Measurements from ENCODE around the gene SORL1.

Gene SORL1

GRCh38 chr11:121539000-121539399, 86.9 kb downstream of the SORL1 start:
- 100% methylated on average over 2 to 3 of the region's 5 CpGs for WGBS, 2 experiments (ENCODE audit: insufficient coverage in 2 of 2)
- Histone ChIP-seq H3K27ac (ENCODE audit: low read depth, low read length, severe bottlenecking) (no peak overlapping the region), H3K4me1 (ENCODE audit: control insufficient read depth, insufficient read depth, low read length, poor library complexity, severe bottlenecking) (peaks cover 8% of the 10 kb centered on the region), H3K36me3 (ENCODE audit: control insufficient read depth, insufficient read depth, low read length) (peaks cover 4% of the 10 kb centered on the region), H3K4me3 (ENCODE audit: extremely low read depth, insufficient read depth, low read length, poor library complexity, severe bottlenecking) (no peak overlapping the region), H3K9me3 (ENCODE audit: control insufficient read depth, low read length) (no peaks in the 10 kb centered on the region)

GRCh38 chr11:121540627-121541026, 88.5 kb downstream of the SORL1 start:
- Histone ChIP-seq H3K4me3 (ENCODE audit: extremely low read depth, insufficient read depth, low read length, poor library complexity, severe bottlenecking) (no peak overlapping the region), H3K9me3 (ENCODE audit: control insufficient read depth, low read length) (no peaks in the 10 kb centered on the region), H3K4me1 (ENCODE audit: control insufficient read depth, insufficient read depth, low read length, poor library complexity, severe bottlenecking) (no peaks in the 10 kb centered on the region), H3K36me3 (ENCODE audit: control insufficient read depth, insufficient read depth, low read length) (peaks cover 4% of the 10 kb centered on the region), H3K27ac (ENCODE audit: low read depth, low read length, severe bottlenecking) (no peak overlapping the region)
- WGBS, 2 experiments (ENCODE audit: insufficient coverage in 2 of 2) = 83 to 100% methylated on average over 1 to 2 of the region's 3 CpGs

GRCh38 chr11:121543836-121544380, 91.8 kb downstream of the SORL1 start:
- Histone ChIP-seq H3K4me1 (ENCODE audit: control insufficient read depth, insufficient read depth, low read length, poor library complexity, severe bottlenecking) (no peaks in the 10 kb centered on the region), H3K4me3 (ENCODE audit: extremely low read depth, insufficient read depth, low read length, poor library complexity, severe bottlenecking) (no peak overlapping the region), H3K27ac (ENCODE audit: low read depth, low read length, severe bottlenecking) (no peak overlapping the region), H3K36me3 (ENCODE audit: control insufficient read depth, insufficient read depth, low read length) (peaks cover 3% of the 10 kb centered on the region), H3K9me3 (ENCODE audit: control insufficient read depth, low read length) (no peaks in the 10 kb centered on the region)
- 85 to 96% methylated on average over 4 to 5 of the region's 6 CpGs for WGBS, 2 experiments (ENCODE audit: insufficient coverage in 2 of 2)

- Histone ChIP-seq H3K36me3 (ENCODE audit: control insufficient read depth, insufficient read depth, low read length) (peaks cover 4% of the 10 kb centered on the region), H3K9me3 (ENCODE audit: control insufficient read depth, low read length) (no peaks in the 10 kb centered on the region), H3K4me3 (ENCODE audit: extremely low read depth, insufficient read depth, low read length, poor library complexity, severe bottlenecking) (no peak overlapping the region), H3K4me1 (ENCODE audit: control insufficient read depth, insufficient read depth, low read length, poor library complexity, severe bottlenecking) (no peaks in the 10 kb centered on the region), H3K27ac (ENCODE audit: low read depth, low read length, severe bottlenecking) (no peak overlapping the region)
- 93 to 95% methylated on average over 5 to 7 of the region's 7 CpGs for WGBS, 2 experiments (ENCODE audit: insufficient coverage in 2 of 2)
Observed at GRCh38 chr11:121544956-121545355, 92.8 kb downstream of the SORL1 start.

GRCh38 chr11:121547574-121547973, 95.5 kb downstream of the SORL1 start:
- Histone ChIP-seq H3K27ac (ENCODE audit: low read depth, low read length, severe bottlenecking) (no peak overlapping the region), H3K36me3 (ENCODE audit: control insufficient read depth, insufficient read depth, low read length) (peaks cover 12% of the 10 kb centered on the region), H3K4me3 (ENCODE audit: extremely low read depth, insufficient read depth, low read length, poor library complexity, severe bottlenecking) (no peak overlapping the region), H3K9me3 (ENCODE audit: control insufficient read depth, low read length) (no peaks in the 10 kb centered on the region), H3K4me1 (ENCODE audit: control insufficient read depth, insufficient read depth, low read length, poor library complexity, severe bottlenecking) (no peaks in the 10 kb centered on the region)
- 73 to 95% methylated on average over 2 of the region's 3 CpGs for WGBS, 2 experiments (ENCODE audit: insufficient coverage in 2 of 2)

GRCh38 chr11:121550247-121551030, 98.3 kb downstream of the SORL1 start:
- no peak overlapping the region for H3K27ac ChIP-seq (ENCODE audit: low read depth, low read length, severe bottlenecking)
- H3K9me3 ChIP-seq (ENCODE audit: control insufficient read depth, low read length) = no peaks in the 10 kb centered on the region
- peaks cover 14% of the 10 kb centered on the region for H3K36me3 ChIP-seq (ENCODE audit: control insufficient read depth, insufficient read depth, low read length)
- 97 to 100% methylated on average over 5 to 6 of the region's 10 CpGs for WGBS, 2 experiments (ENCODE audit: insufficient coverage in 2 of 2)
- no peaks in the 10 kb centered on the region for H3K4me1 ChIP-seq (ENCODE audit: control insufficient read depth, insufficient read depth, low read length, poor library complexity, severe bottlenecking)
- no peak overlapping the region for H3K4me3 ChIP-seq (ENCODE audit: extremely low read depth, insufficient read depth, low read length, poor library complexity, severe bottlenecking)

- Histone ChIP-seq H3K27ac (ENCODE audit: low read depth, low read length, severe bottlenecking) (no peak overlapping the region), H3K9me3 (ENCODE audit: control insufficient read depth, low read length) (no peaks in the 10 kb centered on the region), H3K4me1 (ENCODE audit: control insufficient read depth, insufficient read depth, low read length, poor library complexity, severe bottlenecking) (no peaks in the 10 kb centered on the region), H3K36me3 (ENCODE audit: control insufficient read depth, insufficient read depth, low read length) (peaks cover 14% of the 10 kb centered on the region), H3K4me3 (ENCODE audit: extremely low read depth, insufficient read depth, low read length, poor library complexity, severe bottlenecking) (no peak overlapping the region)
- 84 to 93% methylated on average over 3 to 4 of the region's 5 CpGs for WGBS, 2 experiments (ENCODE audit: insufficient coverage in 2 of 2)
Observed at GRCh38 chr11:121551463-121551862, 99.3 kb downstream of the SORL1 start.

- Histone ChIP-seq H3K4me1 (ENCODE audit: control insufficient read depth, insufficient read depth, low read length, poor library complexity, severe bottlenecking) (no peaks in the 10 kb centered on the region), H3K36me3 (ENCODE audit: control insufficient read depth, insufficient read depth, low read length) (peaks cover 13% of the 10 kb centered on the region), H3K9me3 (ENCODE audit: control insufficient read depth, low read length) (no peaks in the 10 kb centered on the region), H3K4me3 (ENCODE audit: extremely low read depth, insufficient read depth, low read length, poor library complexity, severe bottlenecking) (no peak overlapping the region), H3K27ac (ENCODE audit: low read depth, low read length, severe bottlenecking) (no peak overlapping the region)
- 100% methylated on average over 2 of the region's 5 CpGs for WGBS, 2 experiments (ENCODE audit: insufficient coverage in 2 of 2)
Observed at GRCh38 chr11:121552154-121552553, 100.0 kb downstream of the SORL1 start.

- H3K4me3 ChIP-seq (ENCODE audit: extremely low read depth, insufficient read depth, low read length, poor library complexity, severe bottlenecking) = no peak overlapping the region
- no peaks in the 10 kb centered on the region for H3K9me3 ChIP-seq (ENCODE audit: control insufficient read depth, low read length)
- peaks cover 18% of the 10 kb centered on the region for H3K36me3 ChIP-seq (ENCODE audit: control insufficient read depth, insufficient read depth, low read length)
- H3K4me1 ChIP-seq (ENCODE audit: control insufficient read depth, insufficient read depth, low read length, poor library complexity, severe bottlenecking) = no peaks in the 10 kb centered on the region
- 86 to 96% methylated on average over 1 to 2 of the region's 2 CpGs for WGBS, 2 experiments (ENCODE audit: insufficient coverage in 2 of 2)
- no peak overlapping the region for H3K27ac ChIP-seq (ENCODE audit: low read depth, low read length, severe bottlenecking)
Observed at GRCh38 chr11:121552644-121553043, 100.5 kb downstream of the SORL1 start.

GRCh38 chr11:121553389-121553788, 101.3 kb downstream of the SORL1 start:
- 93 to 96% methylated on average over 3 of the region's 3 CpGs for WGBS, 2 experiments (ENCODE audit: insufficient coverage in 2 of 2)

GRCh38 chr11:121553806-121554205, 101.7 kb downstream of the SORL1 start:
- 92 to 97% methylated on average over 10 to 11 of the region's 11 CpGs for WGBS, 2 experiments (ENCODE audit: insufficient coverage in 2 of 2)
- H3K36me3 ChIP-seq (ENCODE audit: control insufficient read depth, insufficient read depth, low read length) = peaks cover 24% of the 10 kb centered on the region
- H3K4me1 ChIP-seq (ENCODE audit: control insufficient read depth, insufficient read depth, low read length, poor library complexity, severe bottlenecking) = no peaks in the 10 kb centered on the region
- H3K27ac ChIP-seq (ENCODE audit: low read depth, low read length, severe bottlenecking) = no peak overlapping the region
- no peaks in the 10 kb centered on the region for H3K9me3 ChIP-seq (ENCODE audit: control insufficient read depth, low read length)
- H3K4me3 ChIP-seq (ENCODE audit: extremely low read depth, insufficient read depth, low read length, poor library complexity, severe bottlenecking) = no peak overlapping the region

More at GRCh38 chr11:121553389-121553788, 101.3 kb downstream of the SORL1 start:
- Histone ChIP-seq H3K9me3 (ENCODE audit: control insufficient read depth, low read length) (no peaks in the 10 kb centered on the region), H3K36me3 (ENCODE audit: control insufficient read depth, insufficient read depth, low read length) (peaks cover 20% of the 10 kb centered on the region), H3K27ac (ENCODE audit: low read depth, low read length, severe bottlenecking) (no peak overlapping the region), H3K4me3 (ENCODE audit: extremely low read depth, insufficient read depth, low read length, poor library complexity, severe bottlenecking) (no peak overlapping the region), H3K4me1 (ENCODE audit: control insufficient read depth, insufficient read depth, low read length, poor library complexity, severe bottlenecking) (no peaks in the 10 kb centered on the region)

Measured in mesodermal cell (in vitro differentiated cells).